Measurements from ENCODE around the gene LONRF2.

The LONRF2 gene

GRCh38 chr2:100237163-100237562, 85.1 kb downstream of the LONRF2 start:
- Histone ChIP-seq H3K9me3 (ENCODE audit: control insufficient read depth, insufficient read depth, low read length) (no peaks in the 10 kb centered on the region), H3K4me2 (ENCODE audit: low read length) (0 out of 2 replicates have a peak overlapping the region, but pooled peaks have one; percentile 69), H3K9me2 (replicated peaks; ENCODE audit: control insufficient read depth, low read length) (no peaks in the 10 kb centered on the region), H3K27me3 (ENCODE audit: control insufficient read depth, low read length) (no peaks in the 10 kb centered on the region), H4K20me1 (ENCODE audit: control insufficient read depth, insufficient read depth, low read depth, low read length) (no peaks in the 10 kb centered on the region), H3K36me3 (ENCODE audit: control insufficient read depth, low read length) (no peaks in the 10 kb centered on the region), H3F3A (ENCODE audit: control insufficient read depth, insufficient read depth) (peaks cover 7% of the 10 kb centered on the region; the same call in 1 of the 2 replicates), H3K79me2 (ENCODE audit: control insufficient read depth, low read length) (no peaks in the 10 kb centered on the region), H3K4me1 (ENCODE audit: control insufficient read depth, low read length) (peaks cover 60% of the 10 kb centered on the region), H3K4me3 (ENCODE audit: low read length) (no peak overlapping the region), H3K27ac (ENCODE audit: low read depth, low read length) (no peak overlapping the region)
- TF ChIP-seq EZH2phosphoT487 (IDR thresholded peaks at IDR 0.05; ENCODE audit: borderline replicate concordance, low read length) = no peak
- TF ChIP-seq, protein P1, sequence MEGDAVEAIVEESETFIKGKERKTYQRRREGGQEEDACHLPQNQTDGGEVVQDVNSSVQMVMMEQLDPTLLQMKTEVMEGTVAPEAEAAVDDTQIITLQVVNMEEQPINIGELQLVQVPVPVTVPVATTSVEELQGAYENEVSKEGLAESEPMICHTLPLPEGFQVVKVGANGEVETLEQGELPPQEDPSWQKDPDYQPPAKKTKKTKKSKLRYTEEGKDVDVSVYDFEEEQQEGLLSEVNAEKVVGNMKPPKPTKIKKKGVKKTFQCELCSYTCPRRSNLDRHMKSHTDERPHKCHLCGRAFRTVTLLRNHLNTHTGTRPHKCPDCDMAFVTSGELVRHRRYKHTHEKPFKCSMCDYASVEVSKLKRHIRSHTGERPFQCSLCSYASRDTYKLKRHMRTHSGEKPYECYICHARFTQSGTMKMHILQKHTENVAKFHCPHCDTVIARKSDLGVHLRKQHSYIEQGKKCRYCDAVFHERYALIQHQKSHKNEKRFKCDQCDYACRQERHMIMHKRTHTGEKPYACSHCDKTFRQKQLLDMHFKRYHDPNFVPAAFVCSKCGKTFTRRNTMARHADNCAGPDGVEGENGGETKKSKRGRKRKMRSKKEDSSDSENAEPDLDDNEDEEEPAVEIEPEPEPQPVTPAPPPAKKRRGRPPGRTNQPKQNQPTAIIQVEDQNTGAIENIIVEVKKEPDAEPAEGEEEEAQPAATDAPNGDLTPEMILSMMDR (IDR thresholded peaks at IDR 0.05; ENCODE audit: low read depth, low read length, poor library complexity, severe bottlenecking) = no peak

DNA sequence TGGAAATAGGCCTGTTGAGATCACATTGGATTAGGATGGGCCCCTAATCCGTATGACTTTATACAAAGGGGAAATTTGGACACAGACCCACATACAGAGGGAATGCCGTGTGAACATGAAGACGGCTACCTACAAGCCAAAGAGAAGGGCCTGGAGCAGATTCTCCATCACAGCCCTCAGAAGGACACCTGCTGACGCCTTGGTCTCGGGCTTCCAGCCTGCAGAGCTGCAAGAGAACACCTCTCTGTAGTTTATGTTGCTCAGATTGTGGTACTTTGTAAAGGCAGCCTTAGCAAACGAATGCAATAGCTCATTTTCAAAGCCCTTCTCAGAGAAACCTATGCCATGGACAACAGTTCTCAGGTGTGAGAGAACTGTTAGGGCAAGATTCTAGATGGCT, 86.1 kb downstream of the LONRF2 start:
- peak overlapping the region; percentile 79 for H3K27ac ChIP-seq (ENCODE audit: low read depth, low read length)
- H3K27me3 ChIP-seq (ENCODE audit: control insufficient read depth, low read length) = no peaks in the 10 kb centered on the region
- H3K79me2 ChIP-seq (ENCODE audit: control insufficient read depth, low read length) = no peaks in the 10 kb centered on the region
- H3K36me3 ChIP-seq (ENCODE audit: control insufficient read depth, low read length) = no peaks in the 10 kb centered on the region
- H3K4me2 ChIP-seq (ENCODE audit: low read length) = peak overlapping the region; percentile 69
- H4K20me1 ChIP-seq (ENCODE audit: control insufficient read depth, insufficient read depth, low read depth, low read length) = no peaks in the 10 kb centered on the region
- TF ChIP-seq EZH2phosphoT487 (IDR thresholded peaks at IDR 0.05; ENCODE audit: borderline replicate concordance, low read length) = no peak
- TF ChIP-seq, protein P1 (IDR thresholded peaks at IDR 0.05; ENCODE audit: low read depth, low read length, poor library complexity, severe bottlenecking) = no peak
- H3K9me3 ChIP-seq (ENCODE audit: control insufficient read depth, insufficient read depth, low read length) = no peaks in the 10 kb centered on the region
- H3K4me3 ChIP-seq (ENCODE audit: low read length) = peak overlapping the region; percentile 50
- H3F3A ChIP-seq (ENCODE audit: control insufficient read depth, insufficient read depth) = peaks cover 7% of the 10 kb centered on the region; the same call in 1 of the 2 replicates
- H3K9me2 ChIP-seq (replicated peaks; ENCODE audit: control insufficient read depth, low read length) = no peaks in the 10 kb centered on the region
- H3K4me1 ChIP-seq (ENCODE audit: control insufficient read depth, low read length) = peaks cover 58% of the 10 kb centered on the region

DNA sequence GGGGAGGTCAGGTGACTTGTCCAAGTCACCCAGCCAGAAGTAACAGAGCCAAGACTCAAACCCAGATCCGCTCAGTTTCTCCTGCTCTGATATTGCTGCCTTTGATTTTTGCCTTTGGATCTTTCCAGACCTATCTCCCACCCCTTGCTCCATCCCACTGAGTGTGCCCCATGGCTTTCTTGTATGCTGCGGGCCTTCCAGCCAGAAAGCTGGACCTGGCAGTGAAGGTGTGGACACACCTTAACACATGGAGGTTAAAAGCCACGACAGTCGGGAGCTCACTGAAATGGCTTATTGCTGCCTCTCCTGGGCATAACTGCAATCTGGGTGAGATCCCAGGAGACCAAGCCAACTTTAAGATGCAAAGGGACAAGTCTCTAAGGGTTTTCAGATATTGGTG, 86.7 kb downstream of the LONRF2 start:
- Histone ChIP-seq H3K79me2 (ENCODE audit: control insufficient read depth, low read length) (no peaks in the 10 kb centered on the region), H3K36me3 (ENCODE audit: control insufficient read depth, low read length) (no peaks in the 10 kb centered on the region), H3K4me1 (ENCODE audit: control insufficient read depth, low read length) (peaks cover 58% of the 10 kb centered on the region), H3F3A (ENCODE audit: control insufficient read depth, insufficient read depth) (peaks cover 7% of the 10 kb centered on the region; the same call in 1 of the 2 replicates), H3K9me2 (replicated peaks; ENCODE audit: control insufficient read depth, low read length) (no peaks in the 10 kb centered on the region), H3K27me3 (ENCODE audit: control insufficient read depth, low read length) (no peaks in the 10 kb centered on the region), H3K4me2 (ENCODE audit: low read length) (peak overlapping the region; percentile 69), H3K27ac (ENCODE audit: low read depth, low read length) (peak overlapping the region; percentile 79), H3K4me3 (ENCODE audit: low read length) (peak overlapping the region; percentile 50), H3K9me3 (ENCODE audit: control insufficient read depth, insufficient read depth, low read length) (no peaks in the 10 kb centered on the region), H4K20me1 (ENCODE audit: control insufficient read depth, insufficient read depth, low read depth, low read length) (no peaks in the 10 kb centered on the region)
- TF ChIP-seq, protein P1 (IDR thresholded peaks at IDR 0.05; ENCODE audit: low read depth, low read length, poor library complexity, severe bottlenecking) = no peak
- no peak for TF ChIP-seq EZH2phosphoT487 (IDR thresholded peaks at IDR 0.05; ENCODE audit: borderline replicate concordance, low read length)

Measured in DOHH2 (cell line).